Caco-2 (cell line): Measurements from ENCODE around the gene RAF1. TPM values are rescaled to one million over a fixed set of nuclear protein-coding genes. Genes with fewer than 3 reads are reported as not detected.
"Not testable (repeated sequence)": the region's sequence is repeated elsewhere in the genome, so short reads cannot be mapped to it uniquely, and the experiment has no call there.

Experiments used
- BruUV-seq: library from RNA; stranded (reverse); fragments of 400-500 nt; replicated peaks from 2 replicates; lab custom pipeline; 2021; lab: Mats Ljungman, UMichigan
- CTCF ChIA-PET: fragments of 300-600 bp; sonication (Branson Sonifier 250); formaldehyde crosslinking; loops from one replicate; lab custom pipeline; 2022; ENCODE audit warnings: antibody characterized with exemption; lab: Charles Lee
- POLR2A ChIA-PET: fragments of 300-600 bp; sonication (Branson Sonifier 250); formaldehyde crosslinking; loops from one replicate; lab custom pipeline; 2022; ENCODE audit warnings: antibody characterized with exemption; lab: Charles Lee
- DNase-seq, 2 experiments: peaks; one replicate each; pipeline versions ENCODE4 v3.0.0 to v3.0.0-alpha.2; 2020 to 2022
- H3K27me3 ChIP-seq: replicated peaks from 2 replicates; pipeline ENCODE4 v1.6.0; 2011; ENCODE audit warnings: low read length; ENCODE audit not compliant: control insufficient read depth, insufficient read depth
- H3K36me3 ChIP-seq: 2 replicates; pipeline ENCODE4 v1.5.1; 2011; ENCODE audit warnings: low read length; ENCODE audit not compliant: control insufficient read depth, insufficient read depth
- H3K4me1 ChIP-seq: fragments of 250-450 bp; sonication (Bioruptor Pico); 2 replicates; pipeline ENCODE4 v1.5.1; 2020; ENCODE audit warnings: mild to moderate bottlenecking
- H3K4me3 ChIP-seq: 2 replicates; pipeline ENCODE4 v1.5.1; 2011; ENCODE audit warnings: low read depth, mild to moderate bottlenecking, control low read depth, low read length
- H3K9me3 ChIP-seq: fragments of 250-450 bp; sonication (Bioruptor Pico); 2 replicates; pipeline ENCODE4 v1.5.1; 2020; ENCODE audit warnings: mild to moderate bottlenecking, moderate library complexity
- H3K27ac Mint-ChIP-seq: one replicate; pipeline ENCODE4 v1.8.0; 2022; ENCODE audit warnings: mixed read lengths; ENCODE audit not compliant: unreplicated experiment
- H3K27me3 Mint-ChIP-seq: one replicate; pipeline ENCODE4 v1.8.0; 2022; ENCODE audit warnings: mixed read lengths; ENCODE audit not compliant: insufficient read depth, unreplicated experiment
- H3K36me3 Mint-ChIP-seq: one replicate; pipeline ENCODE4 v1.8.0; 2022; ENCODE audit warnings: mild to moderate bottlenecking, mixed read lengths; ENCODE audit not compliant: insufficient read depth, unreplicated experiment
- H3K4me1 Mint-ChIP-seq: one replicate; pipeline ENCODE4 v1.8.0; 2022; ENCODE audit warnings: low read depth, mixed read lengths; ENCODE audit not compliant: unreplicated experiment
- H3K4me3 Mint-ChIP-seq: one replicate; pipeline ENCODE4 v1.8.0; 2022; ENCODE audit warnings: mild to moderate bottlenecking, moderate library complexity, mixed read lengths; ENCODE audit not compliant: unreplicated experiment
- H3K9me3 Mint-ChIP-seq: one replicate; pipeline ENCODE4 v1.8.0; 2022; ENCODE audit warnings: mixed read lengths; ENCODE audit not compliant: unreplicated experiment
- CTCF ChIP-seq, 2 experiments: fragments of 200-600 bp in 1 of 2; IDR thresholded peaks; 1 replicate in 1 of 2; 2 replicates in 1 of 2; pipeline versions ENCODE4 v1.5.1 to v1.8.0; 2011 to 2022; ENCODE audit warnings: antibody characterized with exemption in 1 of 2, control low read depth in 1 of 2, inconsistent platforms in 1 of 2, low read depth in 1 of 2, low read length in 1 of 2, mild to moderate bottlenecking in 1 of 2, moderate library complexity in 1 of 2; ENCODE audit not compliant: insufficient read depth in 1 of 2, severe bottlenecking in 1 of 2, unreplicated experiment in 1 of 2
- intact Hi-C: fragments of 100-400 bp; cut with micrococcal nuclease; formaldehyde crosslinking; loops from one replicate; pipeline ENCODE4 v1.10.0; 2022; ENCODE audit not compliant: unreplicated experiment
- total RNA-seq: library from RNA; stranded (reverse); gene quantifications from 2 replicates; pipeline ENCODE4 v1.2.3, GENCODE V29; 2022

The RAF1 gene
- total RNA-seq, 1 experiment from 2014 or later: 93.6 TPM

DNA sequence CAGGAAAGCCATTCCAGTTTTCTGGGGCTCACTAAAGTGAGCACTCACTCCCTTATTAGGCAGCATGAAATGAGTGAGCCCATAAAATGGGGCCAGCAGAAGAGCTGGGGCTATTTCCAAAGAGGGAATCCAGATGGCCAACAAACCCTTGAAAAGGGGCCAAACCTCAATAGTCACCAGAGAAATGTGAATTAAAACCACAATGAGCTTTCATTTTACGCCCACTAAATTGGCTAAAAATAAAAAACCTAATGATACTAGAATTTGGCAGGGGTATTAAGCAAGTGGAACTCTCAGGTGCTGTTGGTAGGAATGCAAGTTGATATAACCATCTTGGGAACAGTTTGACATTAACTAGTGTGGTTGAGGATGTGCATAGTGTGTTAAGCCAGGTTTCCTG lies 42.1 kb upstream of the RAF1 start:
- POLR2A ChIA-PET: no interaction called here
- BruUV-seq: no TSS peak

GRCh38 chr3:12705374-12705926 lies 41.5 kb upstream of the RAF1 start:
- Histone ChIP-seq H3K4me3 (no peak overlapping the region), H3K4me1 (peaks cover 31% of the 10 kb centered on the region), H3K27me3 (no peaks in the 10 kb centered on the region), H3K9me3 (no peaks in the 10 kb centered on the region), H3K36me3 (no peaks in the 10 kb centered on the region)
- Mint-ChIP-seq H3K9me3 (no peaks in the 10 kb centered on the region), H3K36me3 (peaks cover 6% of the 10 kb centered on the region), H3K4me3 (no peak overlapping the region), H3K4me1 (peaks cover 7% of the 10 kb centered on the region), H3K27me3 (no peaks in the 10 kb centered on the region), H3K27ac (no peak overlapping the region)
- no TSS peak for BruUV-seq
- ChIA-PET POLR2A (no interaction called here), CTCF (no interaction called here)
- no peak for DNase-seq
- TF ChIP-seq CTCF (IDR thresholded peaks at IDR 0.05; ENCODE audit: insufficient read depth in 1 of 2, low read depth in 1 of 2, low read length in 1 of 2, severe bottlenecking in 1 of 2, unreplicated experiment in 1 of 2): no peak
- intact Hi-C loops: loop anchor here (5.0 kb wide), 2 partner anchors 43 to 107 kb away; partner anchors contain the start of gene RAF1

More for the DNA sequence above, 42.1 kb upstream of the RAF1 start:
- Mint-ChIP-seq H3K9me3 (no peaks in the 10 kb centered on the region), H3K4me3 (no peak overlapping the region), H3K36me3 (peaks cover 2% of the 10 kb centered on the region), H3K27ac (no peak overlapping the region), H3K27me3 (no peaks in the 10 kb centered on the region), H3K4me1 (peaks cover 2% of the 10 kb centered on the region)
- Histone ChIP-seq H3K4me3 (no peak overlapping the region), H3K4me1 (peaks cover 31% of the 10 kb centered on the region), H3K9me3 (no peaks in the 10 kb centered on the region), H3K36me3 (no peaks in the 10 kb centered on the region), H3K27me3 (no peaks in the 10 kb centered on the region)
- DNase-seq: no peak
- intact Hi-C loops: loop anchor here (1.0 to 5.0 kb wide), 4 partner anchors 14 to 106 kb away; partner anchors contain the start of gene RAF1
- CTCF ChIA-PET: interaction anchor here (1.2 kb wide), 1 partner anchor 104 kb away, joined by 7 read pairs; no protein-coding TSS in a partner anchor
- TF ChIP-seq CTCF (IDR thresholded peaks at IDR 0.05; ENCODE audit: insufficient read depth in 1 of 2, low read depth in 1 of 2, low read length in 1 of 2, severe bottlenecking in 1 of 2, unreplicated experiment in 1 of 2): no peak

DNA sequence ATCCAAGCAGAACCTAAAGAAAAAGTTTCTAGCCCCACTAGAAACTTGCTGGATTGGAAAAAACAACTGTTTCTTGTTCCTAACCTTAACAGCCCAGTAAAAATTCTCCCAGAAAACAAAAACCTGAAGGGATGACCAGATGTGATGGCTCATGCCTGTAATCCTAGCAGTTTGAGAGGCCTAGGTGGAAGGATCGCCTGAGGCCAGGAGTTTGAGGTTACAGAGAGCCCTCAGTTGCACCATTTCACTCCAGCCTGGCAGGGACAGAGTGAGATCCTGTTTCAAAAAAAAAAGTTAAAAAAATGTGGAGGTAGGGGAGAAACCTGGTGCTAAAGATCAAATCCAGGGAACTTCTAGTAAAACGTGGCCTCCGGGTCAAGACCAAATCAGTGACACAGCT lies 38.6 kb upstream of the RAF1 start:
- Histone ChIP-seq H3K4me3 (no peak overlapping the region), H3K27me3 (no peaks in the 10 kb centered on the region), H3K9me3 (no peaks in the 10 kb centered on the region), H3K36me3 (no peaks in the 10 kb centered on the region), H3K4me1 (peaks cover 28% of the 10 kb centered on the region)
- no peak overlapping the region for H3K27ac Mint-ChIP-seq
- ChIA-PET CTCF (no interaction called here), POLR2A (interaction anchor here (0.7 kb wide), 1 partner anchor 41 kb away, joined by 3 read pairs; no protein-coding TSS in a partner anchor)
- H3K36me3 Mint-ChIP-seq: peaks cover 6% of the 10 kb centered on the region
- no peak for DNase-seq
- no peaks in the 10 kb centered on the region for H3K9me3 Mint-ChIP-seq
- H3K4me1 Mint-ChIP-seq: peaks cover 7% of the 10 kb centered on the region
- TF ChIP-seq CTCF (IDR thresholded peaks at IDR 0.05; ENCODE audit: insufficient read depth in 1 of 2, low read depth in 1 of 2, low read length in 1 of 2, severe bottlenecking in 1 of 2, unreplicated experiment in 1 of 2): no peak
- BruUV-seq: no TSS peak
- intact Hi-C loops: no loop called here
- no peaks in the 10 kb centered on the region for H3K27me3 Mint-ChIP-seq
- no peak overlapping the region for H3K4me3 Mint-ChIP-seq

GRCh38 chr3:12701601-12702000 lies 37.7 kb upstream of the RAF1 start:
- DNase-seq, POLR2A ChIA-PET, H3K36me3 Mint-ChIP-seq, H3K27me3 Mint-ChIP-seq, H3K9me3 ChIP-seq, H3K4me1 Mint-ChIP-seq, H3K36me3 ChIP-seq, H3K27ac Mint-ChIP-seq, H3K4me3 ChIP-seq, H3K27me3 ChIP-seq, CTCF ChIA-PET, BruUV-seq, H3K4me3 Mint-ChIP-seq, H3K9me3 Mint-ChIP-seq, intact Hi-C loops: not testable (repeated sequence)
- H3K4me1 ChIP-seq: peaks cover 26% of the 10 kb centered on the region
